GM12892 (cell line): Measurements from ENCODE around the gene TRAPPC2.

Experiments
- DNase-seq: peaks from one replicate; pipeline ENCODE4 v3.0.0; 2011; ENCODE audit not compliant: insufficient read length
- FAIRE-seq: peaks from 2 replicates; lab custom pipeline; 2011; peaks lifted over from hg19 to GRCh38; lab: Jason Lieb, UNC
- POLR2A ChIP-seq: IDR thresholded peaks from 2 replicates; pipeline ENCODE4 v1.6.1; 2011; ENCODE audit warnings: low read depth, low read length, control low read depth
- POLR2AphosphoS5 ChIP-seq: IDR thresholded peaks from 2 replicates; pipeline ENCODE4 v1.6.1; 2011; ENCODE audit warnings: low read depth, low read length, control low read depth
- TAF1 ChIP-seq: IDR thresholded peaks from 2 replicates; pipeline ENCODE4 v1.6.1; 2011; ENCODE audit warnings: low read depth, mild to moderate bottlenecking, control low read depth, low read length, borderline replicate concordance

TRAPPC2 gene

DNA sequence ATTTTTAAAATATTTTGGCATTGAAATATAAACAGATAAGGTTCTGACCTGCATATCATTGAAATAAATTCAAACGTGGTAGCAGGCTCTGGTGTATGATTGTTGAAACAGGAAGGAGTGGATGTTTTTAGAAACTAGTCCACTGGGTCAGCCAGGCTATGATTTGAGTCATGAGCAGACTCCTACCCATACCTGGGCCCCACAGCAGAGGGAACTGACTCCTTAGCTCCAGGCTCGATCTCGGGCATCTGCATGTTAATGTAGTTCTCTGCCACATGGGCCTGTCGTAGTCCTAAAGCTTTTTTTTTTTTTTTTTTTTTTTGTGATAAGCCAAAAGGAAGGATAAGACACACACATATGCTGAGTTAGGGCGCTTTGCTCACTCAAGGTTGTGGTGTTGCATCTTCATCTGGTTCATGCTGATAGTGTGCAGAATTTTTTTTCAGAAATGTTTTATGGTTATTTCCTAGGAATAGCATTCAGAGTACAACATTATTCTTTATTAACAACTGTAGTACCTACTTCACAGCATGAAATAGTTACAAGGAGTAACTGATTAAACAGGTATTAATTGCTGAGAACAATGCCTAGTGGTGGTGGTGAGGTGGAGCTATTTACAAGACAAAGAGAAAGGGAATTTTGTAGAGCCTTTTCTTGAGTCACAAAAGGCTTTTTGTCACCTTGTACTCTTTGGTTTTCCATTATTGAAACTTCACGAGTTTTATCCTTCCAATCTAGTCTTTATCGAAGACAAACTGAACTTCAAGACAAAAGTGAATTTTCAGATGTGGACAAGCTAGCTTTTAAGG, 27.4 kb upstream of the TRAPPC2 start:
- FAIRE-seq (peak; percentile 81), DNase-seq (no peak)
- no peak for TF ChIP-seq TAF1
- TF ChIP-seq POLR2A = no peak
- no peak for TF ChIP-seq POLR2AphosphoS5

- no peak for FAIRE-seq
- no peak for DNase-seq
- TF ChIP-seq POLR2A (no peak), TAF1 (no peak)
Observed at GRCh38 chrX:13760426-13760825, 26.0 kb upstream of the TRAPPC2 start.

GRCh38 chrX:13759152-13759718, 24.8 kb upstream of the TRAPPC2 start:
- TF ChIP-seq TAF1 = no peak
- TF ChIP-seq POLR2AphosphoS5 = no peak
- no peak for TF ChIP-seq POLR2A
- FAIRE-seq (peak; percentile 90), DNase-seq (no peak)

- DNase-seq (no peak), FAIRE-seq (no peak)
- TF ChIP-seq TAF1 (no peak), POLR2AphosphoS5 (no peak), POLR2A (no peak)
Observed at GRCh38 chrX:13756381-13756780, 22.0 kb upstream of the TRAPPC2 start.

DNA sequence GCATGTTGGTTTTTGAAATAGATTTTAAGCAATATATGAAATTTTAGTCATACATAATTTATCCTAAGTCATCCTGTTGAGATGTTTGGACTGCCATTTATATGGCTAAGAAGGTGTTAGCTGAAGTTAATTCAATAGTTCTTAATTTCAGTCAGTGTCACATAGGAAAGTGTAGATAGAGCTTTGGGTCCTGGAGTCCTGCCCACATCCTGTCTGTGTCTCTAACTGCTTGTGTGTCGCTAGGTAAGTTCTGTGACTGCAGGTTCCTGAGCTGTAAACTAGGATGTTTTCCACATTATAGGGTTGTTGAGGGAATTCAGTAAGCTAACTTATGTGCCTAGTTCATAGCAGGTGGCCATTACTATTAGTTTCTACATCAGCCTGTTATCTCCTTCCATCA, 20.8 kb upstream of the TRAPPC2 start:
- no peak for DNase-seq
- FAIRE-seq = no peak
- no peak for TF ChIP-seq POLR2A
- no peak for TF ChIP-seq POLR2AphosphoS5
- no peak for TF ChIP-seq TAF1

GRCh38 chrX:13754765-13755164, 20.3 kb upstream of the TRAPPC2 start:
- TF ChIP-seq POLR2AphosphoS5 = no peak
- no peak for TF ChIP-seq POLR2A
- no peak for TF ChIP-seq TAF1
- no peak for FAIRE-seq
- DNase-seq = no peak

GRCh38 chrX:13752646-13753045, 18.2 kb upstream of the TRAPPC2 start:
- FAIRE-seq = peak; percentile 92
- DNase-seq = no peak
- TF ChIP-seq POLR2A (no peak), TAF1 (no peak), POLR2AphosphoS5 (no peak)

- TF ChIP-seq TAF1 = no peak
- FAIRE-seq = peak; percentile 67
Observed at GRCh38 chrX:13752141-13752540, 17.7 kb upstream of the TRAPPC2 start.

GRCh38 chrX:13750812-13751211, 16.4 kb upstream of the TRAPPC2 start:
- FAIRE-seq (peak; percentile 79), DNase-seq (no peak)
- TF ChIP-seq TAF1 (no peak), POLR2AphosphoS5 (no peak), POLR2A (no peak)

More at GRCh38 chrX:13752141-13752540, 17.7 kb upstream of the TRAPPC2 start:
- no peak for DNase-seq

- FAIRE-seq = peak; percentile 88
- TF ChIP-seq POLR2AphosphoS5 (no peak), POLR2A (no peak), TAF1 (no peak)
- no peak for DNase-seq
Observed at GRCh38 chrX:13750204-13750603, 15.8 kb upstream of the TRAPPC2 start.

GRCh38 chrX:13748486-13748885, 14.1 kb upstream of the TRAPPC2 start:
- FAIRE-seq (no peak), DNase-seq (no peak)
- TF ChIP-seq POLR2A = no peak
- no peak for TF ChIP-seq TAF1
- TF ChIP-seq POLR2AphosphoS5 = no peak

GRCh38 chrX:13747836-13748235, 13.4 kb upstream of the TRAPPC2 start:
- TF ChIP-seq TAF1 (no peak), POLR2A (no peak), POLR2AphosphoS5 (no peak)
- FAIRE-seq (peak; percentile 87), DNase-seq (no peak)
